Measurements from ENCODE around the gene TNFRSF25. TPM values are rescaled to one million over a fixed set of nuclear protein-coding genes. Genes with fewer than 3 reads are reported as not detected.
"Not testable (repeated sequence)": the region's sequence is repeated elsewhere in the genome, so short reads cannot be mapped to it uniquely, and the experiment has no call there.

TNFRSF25 gene
- total RNA-seq, 4 donors from 2014 or later, result 31.0 to 88.4 (median 61.5) TPM

GRCh38 chr1:6447016-6447817 is 18.8 kb downstream of the TNFRSF25 start:
- no peak for DNase-seq
- Histone ChIP-seq H3K36me3 (no peaks in the 10 kb centered on the region), H3K27me3 (peaks cover 0 to 21% of the 10 kb centered on the region in 2 donors), H3K4me3 (peak overlapping the region; percentile 7 to 66 (median 39)), H3K4me1 (peaks cover 0 to 47% (median 16%) of the 10 kb centered on the region in 4 donors), H3K9me3 (no peaks in the 10 kb centered on the region), H3K27ac (peak overlapping the region in 2 of 4 donors; percentile 65 to 97)
- TF ChIP-seq POLR2A (IDR thresholded peaks at IDR 0.05) (no peak), CTCF (IDR thresholded peaks at IDR 0.05) (no peak)

DNA sequence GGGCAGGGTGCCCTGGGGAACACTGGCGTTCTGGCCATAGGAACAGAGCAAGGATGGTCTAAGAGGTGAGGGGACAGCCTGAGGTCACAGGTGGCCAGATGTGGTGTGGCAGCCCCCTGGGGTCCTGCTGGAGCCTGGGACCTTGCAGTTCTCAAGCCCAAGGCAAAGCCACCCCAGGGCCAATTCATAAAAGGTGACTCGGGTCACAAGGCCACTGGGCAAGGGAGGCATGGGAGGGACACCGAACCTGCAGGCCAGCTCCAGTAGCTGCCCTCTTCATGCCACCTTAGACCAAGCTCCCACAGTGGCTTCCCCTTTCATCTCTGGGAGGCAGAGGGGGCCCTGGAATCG is 19.3 kb downstream of the TNFRSF25 start:
- DNase-seq, result no peak
- no peak for TF ChIP-seq POLR2A (IDR thresholded peaks at IDR 0.05)
- no peak for TF ChIP-seq CTCF (IDR thresholded peaks at IDR 0.05)
- peaks cover 0 to 47% (median 16%) of the 10 kb centered on the region in 4 donors for H3K4me1 ChIP-seq
- no peaks in the 10 kb centered on the region for H3K9me3 ChIP-seq
- peak overlapping the region in 2 of 4 donors; percentile 36 to 66 for H3K4me3 ChIP-seq
- H3K27ac ChIP-seq, result peak overlapping the region in 1 of 4 donors; percentile 57
- peaks cover 0 to 21% of the 10 kb centered on the region in 2 donors for H3K27me3 ChIP-seq
- H3K36me3 ChIP-seq, result no peaks in the 10 kb centered on the region

DNA sequence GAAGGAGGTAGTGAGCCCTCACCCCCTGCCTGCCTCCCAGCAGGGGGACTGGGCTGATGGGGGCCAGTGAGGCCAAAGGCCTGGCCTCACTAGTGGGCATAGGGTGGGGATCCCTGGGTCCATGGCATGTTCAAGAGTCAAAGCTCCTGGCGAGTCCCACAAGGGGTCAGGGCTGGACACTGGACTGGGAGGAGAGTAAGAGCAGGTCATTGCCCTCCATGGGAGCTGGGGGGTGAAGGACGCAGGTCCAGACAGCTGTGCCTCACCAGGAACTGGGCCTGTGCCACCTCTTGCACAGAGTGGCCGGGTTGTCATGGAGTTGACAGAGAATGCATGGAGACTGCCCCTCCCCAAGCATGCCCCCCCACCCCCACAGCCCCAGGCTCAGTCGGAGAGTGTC is 20.0 kb downstream of the TNFRSF25 start:
- H3K4me3 ChIP-seq, DNase-seq, H3K27ac ChIP-seq, H3K9me3 ChIP-seq, H3K36me3 ChIP-seq: not testable (repeated sequence)
- H3K27me3 ChIP-seq, result peaks cover 0 to 21% of the 10 kb centered on the region in 2 donors
- peaks cover 0 to 49% (median 16%) of the 10 kb centered on the region in 4 donors for H3K4me1 ChIP-seq

- no peak overlapping the region for H3K27ac ChIP-seq
- H3K27me3 ChIP-seq, result peaks cover 0 to 21% of the 10 kb centered on the region in 2 donors
- H3K4me1 ChIP-seq, result peaks cover 0 to 50% (median 16%) of the 10 kb centered on the region in 4 donors
- DNase-seq, result peak in 2 of 3 donors; percentile 78 to 81
- H3K4me3 ChIP-seq, result no peak overlapping the region
- H3K36me3 ChIP-seq, result no peaks in the 10 kb centered on the region
- H3K9me3 ChIP-seq, result no peaks in the 10 kb centered on the region
- no peak for TF ChIP-seq POLR2A (IDR thresholded peaks at IDR 0.05)
- TF ChIP-seq CTCF (IDR thresholded peaks at IDR 0.05), result peak in 5 of 6 experiments; percentile 15 to 80 (median 70)
These were observed 20.8 kb downstream of the TNFRSF25 start for GRCh38 chr1:6445062-6445763.

GRCh38 chr1:6444377-6444776 is 21.6 kb downstream of the TNFRSF25 start:
- peaks cover 0 to 47% (median 16%) of the 10 kb centered on the region in 4 donors for H3K4me1 ChIP-seq
- DNase-seq, result no peak
- no peak overlapping the region for H3K27ac ChIP-seq
- H3K36me3 ChIP-seq, result no peaks in the 10 kb centered on the region
- no peaks in the 10 kb centered on the region for H3K9me3 ChIP-seq
- peaks cover 0 to 25% of the 10 kb centered on the region in 2 donors for H3K27me3 ChIP-seq
- no peak overlapping the region for H3K4me3 ChIP-seq
- TF ChIP-seq POLR2A (IDR thresholded peaks at IDR 0.05) (no peak), CTCF (IDR thresholded peaks at IDR 0.05) (no peak)
